ENCODE data around the gene POU3F3.

The POU3F3 gene

GRCh38 chr2:104848526-104848925 lies 5.4 kb upstream of the POU3F3 start:
- Histone ChIP-seq H3K4me3 (ENCODE audit: low read depth, low read length) (no peak overlapping the region), H3K27ac (ENCODE audit: low read depth, low read length) (no peak overlapping the region), H3K9ac (ENCODE audit: low read depth, low read length) (no peak overlapping the region), H3K4me1 (ENCODE audit: control insufficient read depth, insufficient read depth, low read length) (peaks cover 66% of the 10 kb centered on the region), H3K9me3 (ENCODE audit: control insufficient read depth, insufficient read depth, low read length) (no peaks in the 10 kb centered on the region), H3K36me3 (ENCODE audit: control insufficient read depth, insufficient read depth, low read length) (no peaks in the 10 kb centered on the region), H3K27me3 (ENCODE audit: control insufficient read depth, insufficient read depth, low read length) (peaks cover 99% of the 10 kb centered on the region)

DNA sequence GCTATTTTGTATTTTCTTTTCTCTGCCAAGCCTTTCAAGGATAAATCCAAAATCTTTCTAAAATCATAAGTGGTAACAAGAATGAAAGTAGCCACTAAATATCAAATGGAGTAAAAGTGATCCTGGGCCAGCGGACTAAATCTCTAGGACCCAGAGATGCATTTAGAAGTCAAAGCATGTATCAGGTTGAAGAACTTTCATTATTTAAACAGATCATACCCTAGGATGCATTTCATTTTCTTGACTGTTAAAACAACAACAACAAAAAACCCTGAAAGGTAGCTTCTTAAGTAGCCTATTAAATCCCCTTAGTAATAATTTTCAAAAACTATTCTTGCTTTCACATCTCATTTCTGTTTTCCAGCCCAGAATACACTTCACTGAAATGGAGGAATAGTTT lies 4.8 kb upstream of the POU3F3 start:
- Histone ChIP-seq H3K4me3 (ENCODE audit: low read depth, low read length) (no peak overlapping the region), H3K4me1 (ENCODE audit: control insufficient read depth, insufficient read depth, low read length) (peaks cover 66% of the 10 kb centered on the region), H3K9ac (ENCODE audit: low read depth, low read length) (no peak overlapping the region), H3K27me3 (ENCODE audit: control insufficient read depth, insufficient read depth, low read length) (peaks cover 96% of the 10 kb centered on the region), H3K9me3 (ENCODE audit: control insufficient read depth, insufficient read depth, low read length) (no peaks in the 10 kb centered on the region), H3K36me3 (ENCODE audit: control insufficient read depth, insufficient read depth, low read length) (no peaks in the 10 kb centered on the region), H3K27ac (ENCODE audit: low read depth, low read length) (no peak overlapping the region)

- H3K4me3 ChIP-seq (ENCODE audit: low read depth, low read length) = 0 out of 2 replicates have a peak overlapping the region, but pooled peaks have one; percentile 8
- no peaks in the 10 kb centered on the region for H3K36me3 ChIP-seq (ENCODE audit: control insufficient read depth, insufficient read depth, low read length)
- H3K9me3 ChIP-seq (ENCODE audit: control insufficient read depth, insufficient read depth, low read length) = no peaks in the 10 kb centered on the region
- H3K9ac ChIP-seq (ENCODE audit: low read depth, low read length) = no peak overlapping the region
- H3K27ac ChIP-seq (ENCODE audit: low read depth, low read length) = no peak overlapping the region
- H3K4me1 ChIP-seq (ENCODE audit: control insufficient read depth, insufficient read depth, low read length) = peaks cover 72% of the 10 kb centered on the region
- peaks cover 96% of the 10 kb centered on the region for H3K27me3 ChIP-seq (ENCODE audit: control insufficient read depth, insufficient read depth, low read length)
Measured at GRCh38 chr2:104849618-104850141, 4.2 kb upstream of the POU3F3 start.

DNA sequence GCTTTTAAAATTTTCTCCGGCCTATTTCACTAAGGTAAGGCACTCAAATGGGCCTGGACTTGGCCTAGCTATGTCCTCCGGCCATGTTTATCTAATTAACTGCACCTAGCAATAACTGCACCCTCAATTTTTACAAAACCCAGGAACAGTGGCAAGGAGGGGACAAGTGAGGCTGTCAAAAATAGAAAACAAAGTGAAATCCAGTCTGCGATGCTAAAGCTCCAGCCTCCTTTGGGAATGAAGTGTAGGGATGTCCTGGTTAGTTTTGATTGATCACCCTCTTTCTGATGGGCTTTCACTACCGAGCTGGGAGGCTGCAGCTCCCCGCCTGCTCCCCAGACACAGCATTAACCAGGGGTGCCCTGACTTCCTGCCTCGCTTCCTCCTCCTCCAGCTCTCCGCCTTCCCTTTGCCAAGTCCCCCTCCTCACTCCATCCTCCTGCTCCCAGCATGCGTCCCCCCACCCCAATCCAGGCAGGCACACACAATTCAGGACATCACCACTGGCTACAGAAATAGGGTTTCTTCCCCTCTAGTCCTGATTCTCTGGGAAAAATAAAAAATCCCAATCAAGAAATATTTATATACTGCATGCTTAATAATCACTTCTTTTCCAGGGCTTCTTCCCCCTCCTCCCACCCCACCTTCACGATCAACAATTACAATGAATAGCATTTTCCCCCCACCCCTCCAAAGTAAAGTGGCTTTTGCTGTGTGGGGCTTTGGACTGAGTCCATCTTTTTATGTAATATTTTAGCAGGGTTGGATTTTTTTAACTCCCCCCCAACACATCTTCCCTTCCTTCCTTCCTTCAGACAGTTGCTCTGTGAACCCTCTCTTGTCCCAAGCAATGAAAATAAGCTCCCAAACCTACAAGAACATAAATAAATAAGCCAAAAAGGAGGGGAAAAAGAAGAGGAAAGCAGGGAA lies 3.3 kb upstream of the POU3F3 start:
- peaks cover 91% of the 10 kb centered on the region for H3K27me3 ChIP-seq (ENCODE audit: control insufficient read depth, insufficient read depth, low read length)
- H3K4me1 ChIP-seq (ENCODE audit: control insufficient read depth, insufficient read depth, low read length) = peaks cover 68% of the 10 kb centered on the region
- peak overlapping the region; percentile 28; the same call in 1 of the 2 replicates for H3K4me3 ChIP-seq (ENCODE audit: low read depth, low read length)
- no peak overlapping the region for H3K9ac ChIP-seq (ENCODE audit: low read depth, low read length)
- no peak overlapping the region for H3K27ac ChIP-seq (ENCODE audit: low read depth, low read length)
- H3K9me3 ChIP-seq (ENCODE audit: control insufficient read depth, insufficient read depth, low read length) = no peaks in the 10 kb centered on the region
- no peaks in the 10 kb centered on the region for H3K36me3 ChIP-seq (ENCODE audit: control insufficient read depth, insufficient read depth, low read length)

DNA sequence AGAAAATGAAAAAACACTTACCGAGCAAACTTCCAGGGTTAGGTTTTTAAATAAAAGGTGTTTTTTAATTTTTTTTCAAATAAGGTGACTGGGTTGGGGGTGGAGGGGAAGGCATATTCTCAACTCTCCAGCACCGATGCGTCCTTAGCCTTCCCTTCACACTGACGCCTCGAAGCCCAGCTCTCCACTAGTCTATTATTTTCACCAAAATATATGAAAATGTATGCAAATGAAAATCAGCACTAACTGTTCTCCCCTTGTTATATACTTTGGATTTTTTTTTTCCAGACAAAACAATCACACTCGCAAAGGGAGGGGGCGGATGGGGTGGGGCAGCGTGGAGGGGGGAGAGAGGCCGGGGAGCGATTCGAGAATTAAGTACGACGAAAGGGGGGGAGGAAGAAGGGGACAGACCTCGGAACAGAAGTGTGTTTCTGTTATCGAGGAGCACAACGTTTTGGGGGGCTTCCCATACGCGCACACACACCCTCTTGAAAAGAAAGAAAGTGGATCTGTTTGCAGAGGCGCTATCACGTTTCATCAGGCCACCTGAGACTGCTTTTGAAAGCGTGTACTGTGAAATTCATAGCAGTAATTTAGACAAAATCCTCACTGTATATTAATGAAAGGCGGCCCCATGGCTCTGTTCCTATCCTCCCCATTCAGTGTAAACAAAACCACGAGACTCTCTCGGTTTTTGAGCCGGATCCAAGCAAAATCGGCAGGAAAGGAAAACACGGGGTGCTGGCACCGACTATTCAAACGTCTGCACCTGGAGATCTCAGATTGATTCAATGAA lies 2.4 kb upstream of the POU3F3 start:
- H3K27ac ChIP-seq (ENCODE audit: low read depth, low read length) = no peak overlapping the region
- no peak overlapping the region for H3K4me3 ChIP-seq (ENCODE audit: low read depth, low read length)
- peaks cover 88% of the 10 kb centered on the region for H3K27me3 ChIP-seq (ENCODE audit: control insufficient read depth, insufficient read depth, low read length)
- no peaks in the 10 kb centered on the region for H3K9me3 ChIP-seq (ENCODE audit: control insufficient read depth, insufficient read depth, low read length)
- H3K9ac ChIP-seq (ENCODE audit: low read depth, low read length) = no peak overlapping the region
- peaks cover 59% of the 10 kb centered on the region for H3K4me1 ChIP-seq (ENCODE audit: control insufficient read depth, insufficient read depth, low read length)
- no peaks in the 10 kb centered on the region for H3K36me3 ChIP-seq (ENCODE audit: control insufficient read depth, insufficient read depth, low read length)

DNA sequence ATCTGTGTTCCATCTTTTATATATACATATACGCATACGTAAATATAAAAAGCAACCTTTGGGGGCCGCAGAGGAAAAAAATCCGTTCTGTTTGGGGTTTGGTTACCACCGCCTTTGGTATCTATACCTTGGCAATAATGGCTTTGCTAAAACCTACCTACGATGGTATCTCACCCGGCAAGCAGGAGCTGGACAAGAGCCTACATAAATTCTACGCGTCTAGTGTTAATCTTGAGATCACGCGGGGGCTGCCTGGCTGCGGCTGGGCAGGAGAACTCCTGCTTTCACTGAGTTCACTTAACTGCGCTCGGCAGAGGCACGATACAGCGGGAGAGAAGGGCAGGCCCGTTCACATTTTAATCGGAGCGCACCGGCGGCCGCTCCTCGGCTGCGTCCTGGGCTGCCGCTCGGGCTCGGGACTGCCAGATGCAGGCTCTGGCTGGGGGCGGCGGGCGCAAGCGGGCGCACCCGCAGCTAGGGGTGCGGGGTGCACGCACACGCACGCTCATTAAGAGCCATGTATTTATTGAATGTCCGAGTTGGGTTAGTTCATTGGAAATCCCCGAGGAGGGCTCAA lies 1.7 kb upstream of the POU3F3 start:
- Histone ChIP-seq H3K4me1 (ENCODE audit: control insufficient read depth, insufficient read depth, low read length) (peaks cover 52% of the 10 kb centered on the region), H3K9ac (ENCODE audit: low read depth, low read length) (no peak overlapping the region), H3K36me3 (ENCODE audit: control insufficient read depth, insufficient read depth, low read length) (no peaks in the 10 kb centered on the region), H3K4me3 (ENCODE audit: low read depth, low read length) (peak overlapping the region; percentile 68), H3K9me3 (ENCODE audit: control insufficient read depth, insufficient read depth, low read length) (no peaks in the 10 kb centered on the region), H3K27ac (ENCODE audit: low read depth, low read length) (no peak overlapping the region), H3K27me3 (ENCODE audit: control insufficient read depth, insufficient read depth, low read length) (peaks cover 88% of the 10 kb centered on the region)

- peaks cover 88% of the 10 kb centered on the region for H3K27me3 ChIP-seq (ENCODE audit: control insufficient read depth, insufficient read depth, low read length)
Measured at GRCh38 chr2:104854498-104855220, 744 bp downstream of the POU3F3 start.

DNA sequence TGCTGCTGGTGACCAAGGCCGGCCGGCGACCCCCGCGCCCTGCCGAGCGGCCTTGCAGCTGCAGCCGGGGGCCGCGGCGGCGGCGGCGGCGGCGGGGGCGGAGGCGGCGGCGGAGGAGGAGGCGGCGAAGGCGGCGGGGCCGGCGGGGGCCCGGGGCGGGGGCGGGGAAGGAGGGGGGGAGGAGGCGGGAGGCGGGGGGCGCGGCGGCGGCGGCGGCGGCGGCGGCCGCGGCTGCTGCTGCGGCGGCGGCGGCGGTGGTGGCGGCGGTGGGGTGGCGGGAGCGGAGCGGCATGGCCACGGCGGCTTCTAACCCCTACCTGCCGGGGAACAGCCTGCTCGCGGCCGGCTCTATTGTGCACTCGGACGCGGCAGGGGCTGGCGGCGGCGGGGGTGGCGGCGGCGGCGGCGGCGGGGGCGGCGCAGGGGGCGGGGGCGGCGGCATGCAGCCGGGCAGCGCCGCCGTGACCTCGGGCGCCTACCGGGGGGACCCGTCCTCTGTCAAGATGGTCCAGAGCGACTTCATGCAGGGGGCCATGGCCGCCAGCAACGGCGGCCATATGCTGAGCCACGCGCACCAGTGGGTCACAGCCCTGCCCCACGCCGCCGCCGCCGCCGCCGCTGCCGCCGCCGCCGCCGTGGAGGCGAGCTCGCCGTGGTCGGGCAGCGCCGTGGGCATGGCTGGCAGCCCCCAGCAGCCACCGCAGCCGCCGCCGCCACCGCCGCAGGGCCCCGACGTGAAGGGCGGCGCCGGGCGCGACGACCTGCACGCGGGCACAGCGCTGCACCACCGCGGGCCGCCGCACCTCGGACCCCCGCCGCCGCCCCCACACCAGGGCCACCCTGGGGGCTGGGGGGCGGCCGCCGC lies 1.5 kb downstream of the POU3F3 start:
- Histone ChIP-seq H3K27ac (ENCODE audit: low read depth, low read length) (no peak overlapping the region), H3K4me3 (ENCODE audit: low read depth, low read length) (peak overlapping the region; percentile 37; the same call in 1 of the 2 replicates)

More at GRCh38 chr2:104854498-104855220, 744 bp downstream of the POU3F3 start:
- H3K9me3 ChIP-seq (ENCODE audit: control insufficient read depth, insufficient read depth, low read length) = no peaks in the 10 kb centered on the region
- no peak overlapping the region for H3K9ac ChIP-seq (ENCODE audit: low read depth, low read length)
- peaks cover 34% of the 10 kb centered on the region for H3K4me1 ChIP-seq (ENCODE audit: control insufficient read depth, insufficient read depth, low read length)
- H3K27ac ChIP-seq (ENCODE audit: low read depth, low read length) = no peak overlapping the region
- H3K36me3 ChIP-seq (ENCODE audit: control insufficient read depth, insufficient read depth, low read length) = no peaks in the 10 kb centered on the region
- H3K4me3 ChIP-seq (ENCODE audit: low read depth, low read length) = peak overlapping the region; percentile 49

GRCh38 chr2:104856086-104856972 lies 2.4 kb downstream of the POU3F3 start:
- Histone ChIP-seq H3K9me3 (ENCODE audit: control insufficient read depth, insufficient read depth, low read length) (no peaks in the 10 kb centered on the region), H3K9ac (ENCODE audit: low read depth, low read length) (no peak overlapping the region), H3K27me3 (ENCODE audit: control insufficient read depth, insufficient read depth, low read length) (peaks cover 88% of the 10 kb centered on the region), H3K4me1 (ENCODE audit: control insufficient read depth, insufficient read depth, low read length) (peaks cover 20% of the 10 kb centered on the region), H3K36me3 (ENCODE audit: control insufficient read depth, insufficient read depth, low read length) (no peaks in the 10 kb centered on the region), H3K4me3 (ENCODE audit: low read depth, low read length) (no peak overlapping the region), H3K27ac (ENCODE audit: low read depth, low read length) (no peak overlapping the region)

More for the DNA sequence above, 1.5 kb downstream of the POU3F3 start:
- peaks cover 88% of the 10 kb centered on the region for H3K27me3 ChIP-seq (ENCODE audit: control insufficient read depth, insufficient read depth, low read length)
- H3K9ac ChIP-seq (ENCODE audit: low read depth, low read length) = no peak overlapping the region
- peaks cover 26% of the 10 kb centered on the region for H3K4me1 ChIP-seq (ENCODE audit: control insufficient read depth, insufficient read depth, low read length)
- H3K9me3 ChIP-seq (ENCODE audit: control insufficient read depth, insufficient read depth, low read length) = no peaks in the 10 kb centered on the region
- H3K36me3 ChIP-seq (ENCODE audit: control insufficient read depth, insufficient read depth, low read length) = no peaks in the 10 kb centered on the region
